HFFc6 (cell line): ENCODE results near the gene ZBTB48. TPM values are rescaled to one million over a fixed set of nuclear protein-coding genes. Genes with fewer than 3 reads are reported as not detected.

Source experiments
- DNase-seq: peaks from one replicate; pipeline ENCODE4 v3.0.0-alpha.2; 2018
- H3K27ac Mint-ChIP-seq: 2 replicates; pipeline ENCODE4 v1.8.0; 2020; ENCODE audit warnings: mild to moderate bottlenecking, mixed read lengths
- H3K27me3 Mint-ChIP-seq: 2 replicates; pipeline ENCODE4 v1.8.0; 2021; ENCODE audit warnings: mild to moderate bottlenecking, moderate library complexity, mixed read lengths; ENCODE audit not compliant: insufficient read depth
- H3K36me3 Mint-ChIP-seq: 2 replicates; pipeline ENCODE4 v1.8.0; 2021; ENCODE audit warnings: low read depth, mixed read lengths
- H3K4me1 Mint-ChIP-seq: 2 replicates; pipeline ENCODE4 v1.8.0; 2020; ENCODE audit warnings: low read depth, mixed read lengths
- H3K4me3 Mint-ChIP-seq: 2 replicates; pipeline ENCODE4 v1.8.0; 2020; ENCODE audit warnings: mild to moderate bottlenecking, moderate library complexity, mixed read lengths
- H3K9me3 Mint-ChIP-seq: 2 replicates; pipeline ENCODE4 v1.8.0; 2020; ENCODE audit warnings: mild to moderate bottlenecking, mixed read lengths
- total RNA-seq, 6 experiments: library from RNA; stranded (reverse); fragmentation: NEBNext Ultra II Directional; extraction: Animal tissue kit (Norgen Biotek cat#: 25700); gene quantifications; 2 replicates in 1 of 6; 3 replicates in 5 of 6; pipeline ENCODE4 v1.2.3, GENCODE V29; 2021
- TF ChIP-seq, protein P1 (sequence below): fragments of 200-600 bp; sonication (generic); IDR thresholded peaks from 2 replicates; pipeline ENCODE4 v1.5.0; 2021; ENCODE audit warnings: antibody characterized with exemption, mild to moderate bottlenecking

The ZBTB48 gene
- total RNA-seq, 6 experiments from 2014 or later = 10.0 to 15.1 (median 11.3) TPM

- Mint-ChIP-seq H3K4me3 (no peak overlapping the region), H3K4me1 (peaks cover 14% of the 10 kb centered on the region), H3K27ac (no peak overlapping the region), H3K27me3 (peaks cover 4% of the 10 kb centered on the region), H3K36me3 (peaks cover 25% of the 10 kb centered on the region), H3K9me3 (no peaks in the 10 kb centered on the region)
- TF ChIP-seq, protein P1, sequence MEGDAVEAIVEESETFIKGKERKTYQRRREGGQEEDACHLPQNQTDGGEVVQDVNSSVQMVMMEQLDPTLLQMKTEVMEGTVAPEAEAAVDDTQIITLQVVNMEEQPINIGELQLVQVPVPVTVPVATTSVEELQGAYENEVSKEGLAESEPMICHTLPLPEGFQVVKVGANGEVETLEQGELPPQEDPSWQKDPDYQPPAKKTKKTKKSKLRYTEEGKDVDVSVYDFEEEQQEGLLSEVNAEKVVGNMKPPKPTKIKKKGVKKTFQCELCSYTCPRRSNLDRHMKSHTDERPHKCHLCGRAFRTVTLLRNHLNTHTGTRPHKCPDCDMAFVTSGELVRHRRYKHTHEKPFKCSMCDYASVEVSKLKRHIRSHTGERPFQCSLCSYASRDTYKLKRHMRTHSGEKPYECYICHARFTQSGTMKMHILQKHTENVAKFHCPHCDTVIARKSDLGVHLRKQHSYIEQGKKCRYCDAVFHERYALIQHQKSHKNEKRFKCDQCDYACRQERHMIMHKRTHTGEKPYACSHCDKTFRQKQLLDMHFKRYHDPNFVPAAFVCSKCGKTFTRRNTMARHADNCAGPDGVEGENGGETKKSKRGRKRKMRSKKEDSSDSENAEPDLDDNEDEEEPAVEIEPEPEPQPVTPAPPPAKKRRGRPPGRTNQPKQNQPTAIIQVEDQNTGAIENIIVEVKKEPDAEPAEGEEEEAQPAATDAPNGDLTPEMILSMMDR = no peak
- no peak for DNase-seq
These were observed 50.2 kb downstream of the ZBTB48 start for GRCh38 chr1:6630027-6630426.

- Mint-ChIP-seq H3K27me3 (peaks cover 1% of the 10 kb centered on the region), H3K4me3 (no peak overlapping the region), H3K36me3 (peaks cover 19% of the 10 kb centered on the region), H3K9me3 (no peaks in the 10 kb centered on the region), H3K27ac (no peak overlapping the region), H3K4me1 (peaks cover 16% of the 10 kb centered on the region)
- no peak for DNase-seq
- TF ChIP-seq, protein P1 = no peak
These were observed 51.3 kb downstream of the ZBTB48 start for GRCh38 chr1:6631058-6631457.

- H3K36me3 Mint-ChIP-seq = peaks cover 2% of the 10 kb centered on the region
- TF ChIP-seq, protein P1 = no peak
- H3K9me3 Mint-ChIP-seq = no peaks in the 10 kb centered on the region
- H3K27ac Mint-ChIP-seq = no peak overlapping the region; the same call in 1 of the 2 replicates
- no peak for DNase-seq
- H3K27me3 Mint-ChIP-seq = no peaks in the 10 kb centered on the region; the same call in none of the 2 replicates
- H3K4me3 Mint-ChIP-seq = no peak overlapping the region
- peaks cover 17% of the 10 kb centered on the region for H3K4me1 Mint-ChIP-seq
These were observed 53.1 kb downstream of the ZBTB48 start for GRCh38 chr1:6632588-6633514.

GRCh38 chr1:6634371-6635052 is 54.7 kb downstream of the ZBTB48 start:
- Mint-ChIP-seq H3K9me3 (no peaks in the 10 kb centered on the region), H3K27ac (no peak overlapping the region), H3K27me3 (no peaks in the 10 kb centered on the region; the same call in none of the 2 replicates), H3K4me1 (peaks cover 16% of the 10 kb centered on the region), H3K36me3 (peaks cover 2% of the 10 kb centered on the region; the same call in 1 of the 2 replicates), H3K4me3 (no peak overlapping the region)
- DNase-seq = no peak
- TF ChIP-seq, protein P1 = peak; percentile 66

DNA sequence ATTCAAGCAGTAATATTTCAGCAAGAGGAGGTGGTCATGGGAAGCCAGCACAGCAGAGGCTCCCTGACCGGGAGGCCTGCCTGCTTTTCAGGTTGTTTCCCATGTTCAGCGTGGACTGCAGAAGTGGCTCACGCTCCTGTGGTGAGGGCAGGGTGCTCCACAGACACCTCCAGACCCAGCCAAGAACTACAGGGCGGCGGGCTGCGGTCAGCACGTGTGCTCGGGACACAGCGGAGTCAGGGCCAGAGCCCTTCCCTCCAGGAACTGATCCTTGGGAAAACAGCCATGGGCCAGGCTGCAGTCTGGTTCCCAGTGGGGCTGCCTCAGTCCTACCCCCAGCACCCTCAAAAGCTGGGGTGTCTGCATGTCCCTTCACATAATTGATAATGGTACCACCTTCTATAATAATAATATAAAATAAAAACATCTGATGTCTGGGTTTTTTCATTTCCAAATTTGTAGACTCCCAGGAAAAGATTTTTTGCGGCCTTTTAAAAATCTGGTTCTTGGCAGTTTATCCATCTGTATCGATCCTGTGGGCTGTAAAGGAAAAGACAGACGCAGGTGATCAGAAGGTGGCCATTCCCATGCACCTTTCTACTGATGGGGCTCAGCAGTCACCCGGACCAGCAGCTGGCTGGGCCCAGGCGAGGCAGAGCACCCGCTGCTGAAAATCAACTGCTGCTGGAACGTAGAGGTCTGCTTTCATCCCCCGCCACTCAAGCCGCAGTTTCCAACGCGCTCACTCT is 55.5 kb downstream of the ZBTB48 start:
- Mint-ChIP-seq H3K4me1 (peaks cover 16% of the 10 kb centered on the region), H3K9me3 (no peaks in the 10 kb centered on the region), H3K27me3 (no peaks in the 10 kb centered on the region; the same call in none of the 2 replicates), H3K27ac (no peak overlapping the region), H3K4me3 (no peak overlapping the region), H3K36me3 (peaks cover 6% of the 10 kb centered on the region; the same call in 1 of the 2 replicates)
- no peak for DNase-seq
- TF ChIP-seq, protein P1 = no peak
